ENCODE results near the gene KMT2B.

Gene KMT2B

DNA sequence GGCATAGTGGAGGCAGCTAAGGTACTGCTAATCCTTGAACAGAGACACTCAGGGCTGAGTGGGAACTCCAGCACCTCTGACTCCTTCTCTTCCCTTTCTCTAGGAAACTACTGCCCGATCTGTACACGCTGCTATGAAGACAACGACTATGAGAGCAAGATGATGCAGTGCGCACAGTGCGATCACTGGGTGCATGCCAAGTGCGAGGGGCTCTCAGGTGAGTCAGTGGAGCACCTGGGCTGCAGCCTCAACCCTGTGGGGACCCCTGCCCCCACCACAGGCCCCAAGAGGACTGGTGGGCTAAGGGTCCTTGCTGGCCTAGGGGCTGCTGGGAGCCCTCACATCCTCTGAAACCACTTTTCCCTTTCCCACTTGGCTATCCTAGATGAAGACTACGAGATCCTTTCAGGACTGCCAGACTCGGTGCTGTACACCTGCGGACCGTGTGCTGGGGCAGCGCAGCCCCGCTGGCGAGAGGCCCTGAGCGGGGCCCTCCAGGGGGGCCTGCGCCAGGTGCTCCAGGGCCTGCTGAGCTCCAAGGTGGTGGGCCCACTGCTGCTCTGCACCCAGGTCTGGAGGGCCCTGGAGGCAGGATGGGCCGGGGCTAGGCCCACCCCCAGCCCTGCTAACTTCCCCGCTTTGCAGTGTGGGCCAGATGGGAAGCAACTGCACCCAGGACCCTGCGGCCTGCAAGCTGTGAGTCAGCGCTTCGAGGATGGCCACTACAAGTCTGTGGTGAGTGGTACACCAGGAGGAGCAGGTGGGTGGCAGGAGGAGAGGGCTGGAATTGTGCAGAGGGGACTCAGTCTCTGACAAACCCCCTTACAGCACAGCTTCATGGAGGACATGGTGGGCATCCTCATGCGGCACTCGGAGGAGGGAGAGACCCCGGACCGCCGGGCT is 9.5 kb downstream of the KMT2B start:
- DNase-seq, result no peak

GRCh38 chr19:35727956-35728706 is 10.3 kb downstream of the KMT2B start:
- no peak for DNase-seq

- no peak for DNase-seq
Observed at GRCh38 chr19:35729021-35729420, 11.2 kb downstream of the KMT2B start.

DNA sequence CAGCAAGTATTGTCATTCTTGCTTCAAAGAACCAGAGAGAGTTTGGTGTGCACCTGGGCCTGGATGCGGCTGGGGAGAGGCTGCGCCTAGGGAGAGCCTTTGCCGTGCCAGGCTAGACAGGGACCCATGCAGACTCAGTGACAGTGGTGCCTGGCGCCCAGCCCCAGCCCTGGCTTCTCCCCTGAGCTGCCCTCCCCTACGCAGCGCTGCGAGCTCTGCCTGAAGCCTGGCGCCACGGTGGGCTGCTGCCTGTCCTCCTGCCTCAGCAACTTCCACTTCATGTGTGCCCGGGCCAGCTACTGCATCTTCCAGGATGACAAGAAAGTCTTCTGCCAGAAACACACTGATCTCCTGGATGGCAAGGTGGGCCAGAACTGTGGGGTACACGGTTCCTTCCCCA is 12.0 kb downstream of the KMT2B start:
- DNase-seq, result no peak

- DNase-seq, result no peak
Observed at GRCh38 chr19:35730326-35730725, 12.5 kb downstream of the KMT2B start.

DNA sequence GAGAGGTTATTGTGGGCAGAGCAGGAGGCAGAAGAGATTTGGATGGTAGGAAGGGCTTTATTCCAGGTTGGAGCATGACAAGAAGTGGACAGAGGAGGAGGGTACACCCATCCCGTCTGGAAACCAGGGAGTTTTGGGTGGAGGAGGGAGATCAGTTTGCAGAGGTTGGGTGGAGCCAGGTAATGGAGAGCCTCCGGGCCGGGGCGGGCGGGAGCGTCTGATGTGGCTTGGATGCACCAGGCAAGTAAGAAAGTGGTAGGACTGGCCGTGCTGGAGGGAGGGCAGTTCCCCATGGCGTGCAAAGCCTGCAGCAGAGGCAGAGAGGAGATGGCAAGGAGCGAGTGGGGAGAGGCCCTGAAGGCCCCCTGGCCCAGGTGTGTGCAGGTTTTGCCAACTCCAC is 13.6 kb downstream of the KMT2B start:
- DNase-seq, result no peak

- DNase-seq, result no peak
Observed at GRCh38 chr19:35731779-35732405, 14.1 kb downstream of the KMT2B start.

GRCh38 chr19:35732540-35733179 is 14.9 kb downstream of the KMT2B start:
- no peak for DNase-seq

DNA sequence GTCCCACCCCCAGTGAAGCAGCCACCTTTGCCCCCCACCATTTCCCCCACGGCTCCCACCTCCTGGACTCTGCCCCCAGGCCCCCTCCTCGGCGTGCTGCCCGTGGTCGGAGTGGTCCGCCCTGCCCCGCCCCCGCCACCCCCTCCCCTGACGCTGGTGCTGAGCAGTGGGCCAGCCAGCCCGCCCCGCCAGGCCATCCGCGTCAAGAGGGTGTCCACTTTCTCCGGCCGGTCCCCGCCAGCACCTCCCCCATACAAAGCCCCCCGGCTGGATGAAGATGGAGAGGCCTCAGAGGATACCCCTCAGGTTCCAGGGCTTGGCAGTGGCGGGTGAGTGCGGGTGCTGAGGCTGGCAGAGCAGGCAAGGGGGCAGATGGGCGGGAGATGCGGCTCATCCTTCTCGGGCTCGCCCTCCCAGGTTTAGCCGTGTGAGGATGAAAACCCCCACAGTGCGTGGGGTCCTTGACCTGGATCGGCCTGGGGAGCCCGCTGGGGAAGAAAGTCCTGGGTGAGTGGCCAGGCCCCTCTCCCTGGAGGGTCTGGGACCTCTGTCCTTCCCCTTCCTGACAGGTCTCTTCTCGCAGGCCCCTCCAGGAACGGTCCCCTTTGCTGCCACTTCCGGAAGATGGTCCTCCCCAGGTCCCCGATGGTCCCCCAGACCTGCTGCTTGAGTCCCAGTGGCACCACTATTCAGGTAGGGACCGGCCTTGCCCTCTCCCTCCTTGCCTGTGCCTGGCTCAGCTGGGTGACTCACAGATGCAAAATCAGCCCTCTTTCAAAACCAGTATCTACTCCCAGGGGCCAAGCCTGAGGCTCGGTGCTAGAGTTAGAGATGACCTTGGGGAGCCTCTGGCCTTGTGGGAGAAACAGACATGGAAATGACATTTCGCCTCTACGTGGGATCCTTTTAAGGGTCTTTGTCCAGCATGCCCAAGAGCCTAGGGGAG is 15.7 kb downstream of the KMT2B start:
- DNase-seq, result no peak

GRCh38 chr19:35734273-35734672 is 16.5 kb downstream of the KMT2B start:
- DNase-seq, result no peak

DNA sequence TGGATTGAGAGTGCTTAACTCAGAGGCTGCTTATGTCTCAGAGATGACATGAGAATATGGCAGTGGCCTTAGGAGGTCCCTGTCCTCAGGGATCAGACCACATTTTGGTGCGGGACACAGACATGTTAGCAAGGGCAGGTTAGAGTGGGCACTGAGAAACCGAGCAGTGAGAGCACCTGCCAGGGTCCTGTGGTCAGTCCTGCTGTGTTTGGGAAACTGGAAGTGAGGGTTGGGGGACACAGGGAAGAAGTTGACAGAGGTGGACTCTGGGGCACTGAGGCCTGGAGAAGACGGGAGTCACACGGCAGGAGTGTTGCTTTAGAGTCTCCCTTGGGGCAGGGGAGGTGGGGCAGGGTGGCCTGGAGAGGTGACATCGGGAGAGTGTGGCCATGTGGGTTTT is 17.1 kb downstream of the KMT2B start:
- DNase-seq, result no peak

DNA sequence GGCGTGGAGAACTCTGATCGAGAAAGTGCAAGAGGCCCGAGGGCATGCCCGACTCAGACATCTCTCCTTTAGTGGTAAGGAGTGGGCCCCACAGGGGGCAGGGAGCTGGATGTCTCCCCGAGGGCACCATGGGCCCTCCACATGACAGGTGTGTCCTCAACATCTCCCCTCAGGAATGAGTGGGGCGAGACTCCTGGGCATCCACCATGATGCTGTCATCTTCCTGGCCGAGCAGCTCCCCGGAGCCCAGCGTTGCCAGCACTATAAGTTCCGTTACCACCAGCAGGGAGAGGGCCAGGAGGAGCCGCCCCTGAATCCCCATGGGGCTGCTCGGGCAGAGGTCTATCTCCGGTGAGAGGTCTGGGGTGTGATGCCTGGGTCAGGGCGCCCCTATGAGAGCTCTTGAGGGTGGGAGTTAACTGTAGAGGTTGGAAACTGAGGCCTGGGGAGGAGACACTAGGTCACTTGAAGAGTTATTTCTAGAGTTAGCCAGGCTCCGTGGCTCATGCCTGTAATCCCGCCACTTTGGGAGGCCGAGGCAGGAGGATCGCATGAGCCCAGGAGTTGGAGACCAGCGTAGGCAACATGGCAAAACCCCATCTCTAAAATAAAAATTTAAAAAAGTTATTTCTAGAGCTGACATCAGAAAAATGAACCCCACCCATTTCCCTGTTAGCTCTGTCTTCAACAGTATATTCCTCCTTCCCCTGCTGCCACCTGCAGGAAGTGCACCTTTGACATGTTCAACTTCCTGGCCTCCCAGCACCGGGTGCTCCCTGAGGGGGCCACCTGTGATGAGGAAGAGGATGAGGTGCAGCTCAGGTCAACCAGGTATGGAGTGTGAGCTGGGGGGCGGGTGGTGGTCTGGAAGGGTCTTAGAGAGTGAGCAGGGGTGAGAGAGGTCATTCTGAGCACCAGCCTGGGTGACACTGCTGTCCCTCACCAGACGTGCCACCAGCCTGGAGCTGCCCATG is 19.4 kb downstream of the KMT2B start:
- peak; percentile 40 for DNase-seq

GRCh38 chr19:35738021-35738886 is 20.5 kb downstream of the KMT2B start:
- DNase-seq, result no peak

DNA sequence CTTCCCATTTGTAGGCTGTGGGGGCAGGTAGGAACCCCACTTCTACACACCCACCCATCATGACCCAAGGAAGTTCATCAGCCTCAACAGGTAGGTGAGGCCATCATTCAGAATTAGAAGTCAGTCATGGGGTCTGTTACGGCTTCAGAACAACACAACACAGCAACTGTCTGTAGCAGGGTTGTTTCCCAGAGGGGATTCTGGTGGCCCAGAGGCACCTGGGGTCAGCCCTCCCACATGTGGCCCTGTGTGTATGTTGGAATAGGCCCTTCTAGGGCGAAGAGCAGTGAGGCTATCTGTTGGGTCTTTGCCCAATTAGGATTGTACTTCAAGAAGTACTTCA is 21.1 kb downstream of the KMT2B start:
- DNase-seq, result no peak

DNA sequence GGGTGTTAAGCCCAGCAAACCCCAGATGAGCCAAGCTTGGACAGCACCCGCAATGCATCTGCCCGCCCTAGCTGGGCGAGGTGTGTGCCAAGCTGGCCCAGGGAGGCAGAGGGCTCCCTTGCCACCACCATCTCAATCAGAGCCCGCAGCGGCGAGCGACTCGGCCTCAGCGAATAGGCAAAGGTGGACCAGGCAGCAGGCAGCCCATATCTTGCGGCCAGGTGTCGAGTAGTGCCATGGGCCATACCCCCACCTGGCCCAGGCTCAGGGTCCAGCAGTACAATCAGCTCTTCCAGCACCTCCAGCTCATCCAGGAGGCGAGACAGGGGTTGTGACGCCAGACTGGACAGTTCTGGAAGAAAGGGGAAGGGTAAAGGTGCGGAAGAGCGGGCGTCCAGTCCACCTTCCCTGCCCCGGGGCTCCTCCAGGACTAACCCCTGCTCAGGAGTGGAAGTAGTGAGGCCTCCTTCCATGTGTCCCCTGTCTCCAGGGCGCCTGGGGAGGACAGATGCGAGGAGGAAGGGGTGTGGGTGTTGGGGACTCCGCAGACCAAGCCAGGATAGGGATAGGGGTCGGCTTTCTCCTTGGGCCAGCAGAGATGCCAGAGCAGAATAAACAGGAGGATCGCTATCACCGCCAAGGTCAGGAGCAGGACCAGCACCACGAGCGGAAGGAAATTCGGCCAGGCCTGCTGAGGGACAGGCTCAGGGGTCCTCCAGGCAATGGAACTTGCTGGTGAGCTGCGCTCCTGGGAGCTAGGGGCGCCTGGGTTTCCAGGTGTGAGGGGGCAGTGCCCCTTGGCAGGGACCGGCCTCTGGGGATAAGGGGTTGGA is 21.7 kb downstream of the KMT2B start:
- no peak for DNase-seq

- no peak for DNase-seq
Observed at GRCh38 chr19:35740108-35740422, 22.3 kb downstream of the KMT2B start.

DNA sequence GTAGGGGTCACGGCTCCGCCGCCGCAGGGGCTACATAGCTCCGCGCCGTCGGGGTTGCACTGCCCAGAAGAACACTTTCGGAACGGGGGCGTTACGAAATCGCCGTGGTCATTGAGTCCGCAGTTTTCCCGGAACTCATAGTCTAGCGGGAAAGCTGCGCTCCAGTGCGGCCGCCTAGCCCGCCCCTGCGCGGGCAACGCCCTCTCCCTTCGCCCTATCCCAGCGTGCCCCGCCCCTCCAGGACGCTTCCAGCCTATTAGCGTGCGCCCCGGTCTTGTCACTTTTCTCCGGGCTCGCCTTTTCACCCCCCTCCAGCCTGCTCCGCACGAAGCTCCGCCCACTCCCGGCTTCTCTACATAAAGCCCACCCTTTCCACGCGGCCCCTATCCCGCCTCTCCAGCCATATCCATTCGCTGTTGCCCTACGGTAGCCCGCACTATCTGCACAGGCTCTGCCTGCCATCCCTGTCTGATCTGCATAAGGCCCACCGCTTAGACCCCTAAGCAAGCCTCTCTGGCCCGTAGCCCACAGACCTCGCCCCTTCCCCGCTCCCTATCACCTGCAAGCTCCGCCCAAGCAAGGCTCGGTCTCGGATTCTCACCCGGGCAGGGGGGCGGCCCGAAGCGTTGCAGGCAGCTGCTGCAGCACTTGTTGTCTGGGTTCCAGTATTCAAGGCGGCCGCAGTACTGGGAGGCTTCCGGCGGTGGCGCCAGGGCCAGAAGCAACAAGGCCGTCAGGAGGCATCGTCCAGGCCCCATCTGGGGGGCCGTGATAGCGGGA is 22.8 kb downstream of the KMT2B start:
- DNase-seq, result peak; percentile 97

DNA sequence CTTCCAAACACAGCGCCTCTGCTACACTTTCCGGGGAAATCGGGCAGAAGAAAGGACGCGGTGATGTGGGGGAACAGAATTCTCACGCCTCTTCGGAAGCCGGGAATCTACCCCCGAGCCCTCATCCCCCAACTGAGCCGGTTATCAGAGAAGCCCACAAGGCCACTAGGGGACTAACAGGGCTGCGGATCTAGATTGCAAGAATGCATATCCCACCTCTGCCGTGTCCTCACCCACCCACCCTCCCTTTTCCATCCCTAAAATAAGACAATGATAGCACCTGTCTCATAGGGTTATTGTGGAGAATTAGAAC is 23.4 kb downstream of the KMT2B start:
- no peak for DNase-seq

Data from CD4-positive, alpha-beta T cell treated with Interleukin-17A for 4 hours (primary cell).